ENCODE measurements around the gene HOXB3.

- TF ChIP-seq EZH2 (IDR thresholded peaks at IDR 0.05) (no peak), POLR2AphosphoS5 (IDR thresholded peaks at IDR 0.05; ENCODE audit: borderline replicate concordance, low read depth, low read length) (no peak), FOXP2 (optimal IDR thresholded peaks at IDR 0.05; ENCODE audit: control extremely low read depth, extremely low read length, insufficient read depth) (no peak)
These were observed 20.8 kb downstream of the HOXB3 start for GRCh38 chr17:48569240-48569582.

All from SK-N-MC (cell line).